ENCODE measurements around the gene NMRK1.

NMRK1 gene

GRCh38 chr9:75061169-75061568 is 26.8 kb downstream of the NMRK1 start:
- DNase-seq (ENCODE audit: low read depth): no peak

DNA sequence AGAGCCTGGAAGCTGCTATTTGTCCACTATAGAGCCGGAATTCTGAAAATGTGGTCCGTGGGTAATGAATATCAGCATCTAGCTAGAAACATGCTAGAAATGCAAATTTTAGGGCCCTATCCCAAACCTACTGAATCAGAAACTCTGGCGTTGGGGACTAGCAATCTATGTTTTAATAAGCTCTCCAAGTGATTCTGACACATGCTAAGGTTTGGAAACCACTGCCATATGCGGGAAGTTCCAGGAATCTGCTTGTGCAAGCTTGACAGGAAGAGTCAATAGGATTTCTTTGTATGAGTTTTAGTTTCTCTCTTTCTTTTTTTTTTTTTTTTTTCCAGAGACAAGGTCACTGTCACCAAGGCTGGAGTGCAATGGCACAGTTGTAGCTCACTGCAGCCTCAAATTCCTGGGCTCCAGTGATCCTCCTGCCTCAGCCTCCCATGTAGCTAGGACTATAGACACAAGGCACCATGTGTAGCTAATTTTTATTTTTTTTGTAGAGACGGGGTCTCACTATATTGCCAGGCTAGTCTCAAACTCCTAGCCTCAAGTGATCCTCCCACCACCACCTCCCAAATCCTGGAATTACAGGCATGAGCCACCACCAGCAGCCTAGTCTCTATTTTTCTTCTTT is 33.5 kb downstream of the NMRK1 start:
- peak; percentile 53 for DNase-seq (ENCODE audit: low read depth)

GRCh38 chr9:75053869-75054268 is 34.1 kb downstream of the NMRK1 start:
- DNase-seq (ENCODE audit: low read depth): no peak

DNA sequence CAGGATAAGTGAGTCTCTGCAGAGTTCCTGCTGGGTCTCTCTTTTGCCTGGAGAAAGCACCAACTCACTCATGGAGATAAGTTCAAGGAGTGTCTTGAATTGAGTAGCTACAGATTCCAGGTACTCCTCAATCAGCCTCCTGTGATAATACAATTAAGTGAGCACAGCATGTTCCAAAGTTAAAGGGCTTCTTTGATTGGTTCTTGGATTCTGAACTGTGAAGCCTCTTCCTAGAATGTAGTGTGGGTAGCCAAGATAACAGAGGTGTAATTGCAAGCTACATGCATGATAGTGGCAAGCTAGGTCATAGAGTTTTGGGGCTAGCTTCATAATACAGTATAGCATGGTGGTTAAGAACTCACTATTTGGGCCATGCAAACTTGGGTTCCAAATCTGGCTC is 36.7 kb downstream of the NMRK1 start:
- no peak for DNase-seq (ENCODE audit: low read depth)

DNA sequence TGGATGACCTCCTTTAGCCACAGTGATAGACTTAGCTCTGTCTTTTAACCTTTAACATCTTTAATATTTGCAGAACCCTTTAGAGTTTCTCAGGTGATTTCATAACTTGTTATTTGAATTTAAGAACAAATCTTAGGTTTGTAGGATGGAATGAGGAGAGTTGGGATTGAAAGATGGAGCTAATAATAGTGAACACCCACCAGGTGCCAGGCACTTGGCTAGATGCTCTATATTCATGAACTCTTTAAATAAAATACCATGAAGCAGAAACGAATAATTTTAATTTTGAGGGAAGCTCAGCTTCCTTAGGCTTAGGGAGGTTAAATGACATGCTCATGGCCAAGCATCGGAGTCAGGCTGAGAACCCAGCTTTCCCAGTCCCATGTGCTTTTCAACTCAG is 40.4 kb downstream of the NMRK1 start:
- DNase-seq (ENCODE audit: low read depth): no peak

GRCh38 chr9:75046725-75047345 is 41.1 kb downstream of the NMRK1 start:
- DNase-seq (ENCODE audit: low read depth): no peak

DNA sequence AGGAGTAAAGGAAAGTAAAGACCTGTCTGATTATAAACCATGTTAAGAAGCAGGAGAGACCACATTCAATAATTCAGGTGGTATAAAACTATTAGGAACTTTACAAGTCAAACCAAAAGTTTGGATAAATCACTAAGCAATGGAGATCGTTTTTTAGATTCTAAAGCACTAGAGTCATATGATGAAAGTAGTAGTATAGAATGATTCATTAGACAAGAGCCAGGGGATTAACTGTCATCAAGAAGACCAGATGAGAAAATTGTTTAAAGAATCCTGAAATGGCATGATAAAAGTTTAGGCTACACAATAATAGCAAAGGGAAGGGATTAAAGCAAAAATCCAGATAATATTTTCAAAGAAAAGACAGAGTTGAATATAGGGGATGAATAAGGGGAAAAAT is 46.9 kb downstream of the NMRK1 start:
- no peak for DNase-seq (ENCODE audit: low read depth)

DNA sequence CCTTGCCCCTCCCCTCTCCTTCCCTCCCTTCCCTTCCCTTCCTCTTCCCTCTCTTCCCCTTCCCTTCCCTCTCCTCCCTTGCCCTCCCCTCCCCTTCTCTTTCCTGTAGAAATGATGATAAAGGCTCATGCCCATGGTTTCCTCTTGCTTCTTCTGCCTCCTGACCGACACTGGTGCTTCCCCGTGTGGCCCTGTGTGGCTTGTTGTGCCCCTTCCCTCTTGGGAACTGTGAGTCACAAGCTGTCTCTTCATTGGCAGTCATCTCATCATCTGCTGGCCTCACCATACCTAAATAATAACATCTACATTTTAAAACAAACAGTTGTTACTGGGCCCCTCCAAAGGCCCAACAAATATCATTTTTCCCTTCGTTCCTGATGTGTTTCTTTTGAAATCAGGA is 48.2 kb downstream of the NMRK1 start:
- peak; percentile 7 for DNase-seq (ENCODE audit: low read depth)

DNA sequence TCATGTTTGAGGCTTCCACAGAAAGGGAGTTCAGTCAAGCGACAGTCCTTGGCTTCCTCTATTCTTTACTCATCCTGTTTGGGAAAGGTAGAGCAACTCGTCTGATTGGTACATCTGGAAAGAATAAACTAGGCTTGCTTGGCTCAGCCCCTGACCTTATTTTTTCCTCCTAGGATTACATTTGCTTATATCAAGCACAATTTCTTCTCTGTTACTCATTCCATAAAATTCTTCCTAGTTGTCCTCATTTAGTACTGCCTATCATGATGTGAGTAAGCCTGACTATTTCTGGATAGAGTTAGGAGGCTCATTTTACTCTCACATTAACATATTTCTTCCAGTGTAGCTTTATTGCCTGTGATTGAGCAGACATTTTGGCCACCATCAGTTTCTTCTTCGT is 48.9 kb downstream of the NMRK1 start:
- DNase-seq (ENCODE audit: low read depth): peak; percentile 90

DNA sequence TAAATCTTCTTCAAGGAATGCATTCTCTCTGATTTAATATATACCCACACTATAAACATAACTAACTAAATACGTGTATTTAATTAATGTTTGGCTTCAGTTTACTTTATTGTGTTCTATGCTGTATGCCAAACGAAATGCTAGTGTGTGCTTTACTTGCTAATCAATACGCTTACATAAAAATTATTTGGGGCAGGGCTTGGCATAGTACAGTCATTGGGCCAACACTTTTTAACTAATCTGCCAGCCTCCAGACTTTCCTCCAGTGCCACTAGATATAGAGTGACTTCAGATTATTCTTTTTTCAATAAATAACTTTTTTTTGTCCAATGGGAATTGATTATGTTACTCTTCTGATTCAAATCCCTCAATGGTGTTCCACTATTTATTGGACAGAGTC is 51.2 kb downstream of the NMRK1 start:
- no peak for DNase-seq (ENCODE audit: low read depth)

DNA sequence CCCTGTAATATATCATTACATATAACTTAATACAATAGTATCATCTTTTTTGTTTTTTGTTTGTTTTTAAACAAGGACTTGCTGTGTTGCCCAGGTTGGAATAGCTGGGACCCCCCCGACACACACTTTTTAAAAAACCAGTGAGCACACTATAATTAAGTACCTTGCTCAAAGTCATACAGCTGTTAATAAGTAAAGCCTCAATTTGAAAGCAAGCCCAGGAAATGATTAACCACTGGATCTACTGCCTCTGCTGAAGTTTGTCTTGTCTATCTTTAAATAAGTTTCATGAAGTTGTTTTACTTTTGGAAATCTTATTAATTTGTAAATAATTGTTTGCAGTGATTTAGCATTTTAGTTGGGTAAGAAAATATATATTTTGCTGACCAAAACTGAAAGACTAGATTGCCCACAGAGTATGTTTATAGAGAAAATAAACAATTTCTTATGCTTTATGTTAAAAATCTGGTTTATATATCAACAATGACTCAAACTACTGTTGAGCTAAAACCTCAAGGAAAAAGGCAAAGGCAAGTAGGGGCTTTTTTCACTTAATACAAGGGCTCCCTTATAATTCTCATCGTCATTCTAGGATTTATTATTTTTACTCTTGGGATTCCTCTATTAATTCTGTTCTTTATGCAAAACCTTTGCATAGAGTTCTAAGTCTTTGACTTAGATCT is 54.0 kb downstream of the NMRK1 start:
- DNase-seq (ENCODE audit: low read depth): no peak

DNA sequence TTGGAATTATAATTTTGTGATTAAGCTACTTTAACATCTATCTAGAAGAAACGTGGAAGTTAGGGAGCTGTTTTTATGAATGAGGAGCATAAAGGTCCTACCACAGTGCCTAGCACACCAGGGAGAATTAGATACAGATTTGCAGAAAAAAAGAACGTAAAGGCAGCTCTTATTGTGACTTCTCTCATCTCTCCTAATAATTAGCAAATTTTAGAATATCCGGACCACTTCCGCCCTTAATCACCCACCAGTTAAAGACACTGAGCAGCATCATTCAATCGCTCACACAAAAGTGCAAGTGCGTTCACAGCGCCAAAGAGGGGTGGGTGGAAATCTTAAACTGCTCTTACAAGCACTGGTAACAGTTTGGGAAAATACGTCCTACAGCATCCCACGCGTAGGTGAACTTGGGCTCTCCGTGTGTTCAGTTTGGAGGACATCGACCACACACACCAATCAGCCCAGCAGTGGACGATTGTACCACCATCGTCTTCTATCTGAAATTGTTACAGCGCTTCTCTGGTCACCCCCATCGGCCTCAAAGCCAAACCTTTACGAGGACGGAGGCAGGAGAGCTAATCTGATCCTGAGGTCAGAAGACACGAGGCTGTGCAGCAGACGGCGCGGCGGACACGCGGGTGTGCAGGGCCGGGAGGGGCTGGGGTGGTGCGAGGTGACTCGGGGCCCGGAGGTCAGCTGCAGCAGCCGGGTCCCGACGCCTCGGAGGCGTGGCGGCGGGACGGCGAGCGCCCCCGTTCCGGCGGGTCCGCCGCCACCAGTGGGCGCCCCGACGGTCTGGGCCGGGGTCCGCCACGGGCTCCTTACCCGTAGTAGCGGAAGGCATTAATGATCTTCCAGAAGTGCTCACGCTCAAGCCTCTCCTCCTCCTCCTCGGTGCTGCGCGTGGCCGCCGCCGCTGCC is 60.5 kb downstream of the NMRK1 start:
- DNase-seq (ENCODE audit: low read depth): peak; percentile 44

GRCh38 chr9:75023846-75024245 is 64.1 kb downstream of the NMRK1 start:
- DNase-seq (ENCODE audit: low read depth): no peak

- DNase-seq (ENCODE audit: low read depth): no peak
Observed at GRCh38 chr9:75019654-75020053, 68.3 kb downstream of the NMRK1 start.

DNA sequence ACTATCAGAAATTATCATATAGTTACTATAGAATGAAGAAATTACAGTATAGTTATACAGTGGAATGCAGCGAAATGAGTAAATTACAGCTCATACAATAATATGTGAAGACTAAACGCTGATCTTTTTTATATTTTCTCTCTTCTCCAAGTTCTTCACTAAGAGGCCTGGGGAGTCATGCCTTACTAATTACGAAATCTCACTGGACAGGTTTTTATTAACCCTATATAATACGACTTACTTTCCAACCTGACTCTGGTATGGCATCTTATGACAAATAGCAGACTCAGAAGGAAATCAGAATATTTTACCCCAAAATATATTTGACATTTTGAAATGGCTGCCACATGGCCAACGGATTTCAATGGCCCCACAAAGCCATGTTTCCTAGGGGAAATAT is 68.9 kb downstream of the NMRK1 start:
- no peak for DNase-seq (ENCODE audit: low read depth)

- DNase-seq (ENCODE audit: low read depth): no peak
Observed at GRCh38 chr9:75017378-75017777, 70.6 kb downstream of the NMRK1 start.

DNA sequence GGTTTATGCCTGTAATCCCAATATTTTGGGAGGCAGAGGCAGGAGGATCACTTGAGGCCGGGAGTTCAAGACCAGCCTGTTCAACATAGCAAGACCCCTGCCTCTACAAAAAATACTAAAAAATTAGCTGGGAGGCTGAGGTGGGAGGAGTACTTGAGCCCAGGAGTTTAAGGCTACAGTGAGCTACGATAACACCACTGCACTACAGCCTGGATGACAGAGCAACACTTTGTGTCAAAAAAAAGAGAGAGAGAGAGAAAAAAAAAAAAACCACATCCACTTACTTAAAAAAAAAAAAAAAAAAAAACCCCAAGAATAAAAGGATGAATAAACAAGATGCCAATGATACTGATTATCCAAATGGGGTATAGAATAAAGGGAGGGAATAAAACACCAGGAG is 74.2 kb downstream of the NMRK1 start:
- no peak for DNase-seq (ENCODE audit: low read depth)

Data from EH (cell line).